Osteocyte (in vitro differentiated cells): ENCODE data around the gene WDR5B. TPM values are rescaled to one million over a fixed set of nuclear protein-coding genes. Genes with fewer than 3 reads are reported as not detected.

ENCODE experiments used
- DNase-seq: peaks from one replicate; pipeline ENCODE4 v3.0.0; 2021; ENCODE audit warnings: mixed read lengths; ENCODE audit not compliant: unreplicated experiment; ENCODE audit errors: extremely low spot score
- H3K27ac Mint-ChIP-seq: one replicate; pipeline ENCODE4 v1.8.0; 2021; ENCODE audit warnings: mild to moderate bottlenecking, mixed read lengths; ENCODE audit not compliant: unreplicated experiment
- H3K27me3 Mint-ChIP-seq: one replicate; pipeline ENCODE4 v1.8.0; 2021; ENCODE audit warnings: mixed read lengths; ENCODE audit not compliant: unreplicated experiment
- H3K36me3 Mint-ChIP-seq: one replicate; pipeline ENCODE4 v1.8.0; 2021; ENCODE audit warnings: mixed read lengths; ENCODE audit not compliant: unreplicated experiment
- H3K4me1 Mint-ChIP-seq: one replicate; pipeline ENCODE4 v1.8.0; 2021; ENCODE audit warnings: mixed read lengths; ENCODE audit not compliant: unreplicated experiment
- H3K4me3 Mint-ChIP-seq: one replicate; pipeline ENCODE4 v1.8.0; 2021; ENCODE audit warnings: mild to moderate bottlenecking, moderate library complexity, mixed read lengths; ENCODE audit not compliant: unreplicated experiment
- H3K9me3 Mint-ChIP-seq: one replicate; pipeline ENCODE4 v1.8.0; 2021; ENCODE audit warnings: mixed read lengths; ENCODE audit not compliant: unreplicated experiment
- total RNA-seq: library from RNA; stranded (reverse); gene quantifications from 2 replicates; pipeline ENCODE4 v1.2.1, GENCODE V29; 2021
- TF ChIP-seq, protein P1 (sequence below): fragments of 200-600 bp; sonication (generic); IDR thresholded peaks from 2 replicates; pipeline ENCODE4 v1.5.0; 2021; ENCODE audit warnings: antibody characterized with exemption, mild to moderate bottlenecking, moderate library complexity

WDR5B gene
- total RNA-seq, 1 donor from 2014 or later, result 6.5 TPM

DNA sequence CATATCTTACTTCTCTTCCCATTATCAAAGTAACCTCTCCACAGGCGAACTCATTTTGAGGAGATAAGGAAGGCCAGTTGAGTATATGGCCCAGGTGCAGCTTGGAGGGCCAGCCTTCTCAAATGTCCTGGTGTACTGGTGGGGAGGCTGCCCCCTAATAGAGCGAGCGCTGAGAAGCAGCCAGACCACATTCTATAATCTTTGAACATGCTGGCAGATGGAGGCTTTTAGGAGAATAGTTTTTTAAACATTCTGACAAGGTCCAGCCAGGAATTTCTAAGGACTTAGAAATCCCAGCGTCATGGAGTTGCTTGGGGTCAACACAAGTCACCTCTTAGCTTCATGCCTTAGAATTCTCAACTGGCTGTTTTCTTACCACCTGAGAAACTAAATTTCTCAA is 5.8 kb downstream of the WDR5B start:
- peaks cover 13% of the 10 kb centered on the region for H3K4me1 Mint-ChIP-seq
- H3K9me3 Mint-ChIP-seq, result no peaks in the 10 kb centered on the region
- no peak for DNase-seq

DNA sequence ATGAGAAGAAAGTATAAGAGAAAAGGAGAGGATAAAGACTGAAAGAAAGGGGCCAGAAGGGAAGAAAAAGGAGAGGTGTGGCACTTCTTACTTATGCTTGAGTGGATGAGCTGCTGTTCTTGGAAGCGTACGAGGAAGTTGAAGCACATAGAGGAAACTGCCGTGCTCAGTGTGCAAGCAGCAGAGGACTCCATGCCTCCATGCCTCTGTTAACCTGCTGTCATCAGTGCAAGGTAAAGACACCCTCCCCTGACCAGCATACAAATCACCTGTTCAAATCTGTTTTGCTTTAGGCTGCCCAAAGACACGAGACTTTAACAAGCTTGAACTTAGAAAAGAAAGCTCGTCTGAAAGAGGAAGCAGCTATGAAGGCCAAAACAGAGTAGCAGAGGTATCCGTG is 6.4 kb downstream of the WDR5B start:
- H3K4me1 Mint-ChIP-seq, result peaks cover 6% of the 10 kb centered on the region
- TF ChIP-seq, protein P1, sequence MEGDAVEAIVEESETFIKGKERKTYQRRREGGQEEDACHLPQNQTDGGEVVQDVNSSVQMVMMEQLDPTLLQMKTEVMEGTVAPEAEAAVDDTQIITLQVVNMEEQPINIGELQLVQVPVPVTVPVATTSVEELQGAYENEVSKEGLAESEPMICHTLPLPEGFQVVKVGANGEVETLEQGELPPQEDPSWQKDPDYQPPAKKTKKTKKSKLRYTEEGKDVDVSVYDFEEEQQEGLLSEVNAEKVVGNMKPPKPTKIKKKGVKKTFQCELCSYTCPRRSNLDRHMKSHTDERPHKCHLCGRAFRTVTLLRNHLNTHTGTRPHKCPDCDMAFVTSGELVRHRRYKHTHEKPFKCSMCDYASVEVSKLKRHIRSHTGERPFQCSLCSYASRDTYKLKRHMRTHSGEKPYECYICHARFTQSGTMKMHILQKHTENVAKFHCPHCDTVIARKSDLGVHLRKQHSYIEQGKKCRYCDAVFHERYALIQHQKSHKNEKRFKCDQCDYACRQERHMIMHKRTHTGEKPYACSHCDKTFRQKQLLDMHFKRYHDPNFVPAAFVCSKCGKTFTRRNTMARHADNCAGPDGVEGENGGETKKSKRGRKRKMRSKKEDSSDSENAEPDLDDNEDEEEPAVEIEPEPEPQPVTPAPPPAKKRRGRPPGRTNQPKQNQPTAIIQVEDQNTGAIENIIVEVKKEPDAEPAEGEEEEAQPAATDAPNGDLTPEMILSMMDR, result no peak
- H3K27ac Mint-ChIP-seq, result no peak overlapping the region
- H3K36me3 Mint-ChIP-seq, result peaks cover 24% of the 10 kb centered on the region
- DNase-seq, result no peak
- H3K27me3 Mint-ChIP-seq, result no peaks in the 10 kb centered on the region
- no peaks in the 10 kb centered on the region for H3K9me3 Mint-ChIP-seq
- H3K4me3 Mint-ChIP-seq, result no peak overlapping the region

More for the DNA sequence above, 5.8 kb downstream of the WDR5B start:
- H3K27ac Mint-ChIP-seq, result no peak overlapping the region
- no peak overlapping the region for H3K4me3 Mint-ChIP-seq
- H3K36me3 Mint-ChIP-seq, result peaks cover 24% of the 10 kb centered on the region
- H3K27me3 Mint-ChIP-seq, result no peaks in the 10 kb centered on the region
- TF ChIP-seq, protein P1, result no peak

DNA sequence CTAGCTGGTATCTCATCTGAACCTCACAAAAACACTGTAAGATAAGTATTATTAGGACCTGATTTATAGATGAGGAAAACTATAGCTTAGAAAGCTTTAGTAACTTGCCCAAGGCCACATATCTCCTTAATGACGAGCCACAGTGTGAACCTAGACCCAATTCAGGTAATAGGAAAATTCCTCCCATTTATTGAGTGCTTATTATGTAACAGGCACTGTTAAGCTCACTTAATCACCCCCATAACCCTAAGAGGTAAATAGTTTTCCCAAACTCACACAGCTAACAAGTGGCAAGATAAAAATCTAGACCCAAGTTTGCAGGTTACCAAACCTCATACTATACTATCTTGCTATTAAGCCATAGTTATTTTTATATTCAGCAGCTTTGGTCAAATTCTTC is 7.9 kb downstream of the WDR5B start:
- no peak for DNase-seq
- Mint-ChIP-seq H3K9me3 (no peaks in the 10 kb centered on the region), H3K27ac (no peak overlapping the region), H3K27me3 (no peaks in the 10 kb centered on the region), H3K36me3 (peaks cover 29% of the 10 kb centered on the region), H3K4me3 (no peak overlapping the region), H3K4me1 (no peaks in the 10 kb centered on the region)
- TF ChIP-seq, protein P1, result no peak

DNA sequence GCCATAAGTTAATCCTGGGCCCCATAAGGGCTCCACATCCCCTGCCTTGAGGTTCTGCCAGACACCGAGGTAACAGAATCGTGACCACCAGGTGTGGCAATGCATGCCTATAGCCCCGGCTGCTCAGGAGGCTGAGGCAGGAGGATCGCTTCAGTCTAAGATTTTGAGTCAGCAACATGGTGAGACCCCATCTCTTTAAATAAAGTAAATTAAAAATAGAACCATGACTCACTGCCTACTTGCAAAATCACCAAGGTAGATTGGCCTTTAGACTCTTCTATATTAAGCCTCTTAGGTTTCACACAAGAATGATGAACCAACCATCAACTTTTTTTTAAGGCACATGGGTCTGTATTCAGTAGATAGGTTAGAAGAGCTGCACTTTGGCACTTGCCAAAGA is 9.7 kb downstream of the WDR5B start:
- Mint-ChIP-seq H3K9me3 (no peaks in the 10 kb centered on the region), H3K4me3 (no peak overlapping the region), H3K4me1 (no peaks in the 10 kb centered on the region), H3K36me3 (peaks cover 28% of the 10 kb centered on the region), H3K27me3 (no peaks in the 10 kb centered on the region), H3K27ac (no peak overlapping the region)
- no peak for DNase-seq
- TF ChIP-seq, protein P1, result no peak

DNA sequence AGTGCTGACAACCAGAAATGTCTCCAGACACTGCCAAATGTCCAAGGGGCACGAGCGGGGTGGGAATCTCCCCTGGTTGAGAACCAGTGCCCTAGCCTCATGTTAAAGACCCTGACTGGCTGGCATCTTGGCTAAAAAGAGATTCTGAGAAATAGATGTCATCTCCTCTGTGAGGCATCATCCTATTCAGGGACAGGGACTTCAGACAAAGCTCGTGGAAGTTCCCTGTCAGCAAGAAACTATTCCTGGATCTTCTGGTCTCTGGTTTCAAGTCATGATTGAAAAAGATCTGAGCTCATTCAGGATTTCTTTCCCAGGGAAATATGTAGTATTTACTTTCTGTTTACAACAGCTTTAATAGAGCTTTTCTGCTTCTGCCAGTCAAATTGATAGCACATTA is 10.8 kb downstream of the WDR5B start:
- Mint-ChIP-seq H3K36me3 (peaks cover 28% of the 10 kb centered on the region), H3K27ac (no peak overlapping the region), H3K4me3 (no peak overlapping the region), H3K9me3 (no peaks in the 10 kb centered on the region), H3K4me1 (no peaks in the 10 kb centered on the region), H3K27me3 (no peaks in the 10 kb centered on the region)
- TF ChIP-seq, protein P1, result no peak
- no peak for DNase-seq
